ENCODE measurements around the gene RDH5. TPM values are rescaled to one million over a fixed set of nuclear protein-coding genes. Genes with fewer than 3 reads are reported as not detected.

Gene RDH5
- total and polyA plus RNA-seq, 2 of the 13 experiments (the other 11 are each of a cell fraction or from before 2014, with no cell fraction given), result 2.6 to 5.7 TPM

GRCh38 chr12:55681142-55682077, 38.8 kb upstream of the RDH5 start (continued):
- no peak for TF ChIP-seq SETDB1 (CRISPR knock-in tag; IDR thresholded peaks at IDR 0.05; ENCODE audit: borderline replicate concordance)
- TF ChIP-seq TFE3 (CRISPR knock-in tag; IDR thresholded peaks at IDR 0.05), result no peak
- TF ChIP-seq ZNF672 (CRISPR knock-in tag; IDR thresholded peaks at IDR 0.05), result no peak
- TF ChIP-seq ZNF30 (CRISPR knock-in tag; IDR thresholded peaks at IDR 0.05), result no peak
- TF ChIP-seq ZNF737 (CRISPR knock-in tag; IDR thresholded peaks at IDR 0.05; ENCODE audit: borderline replicate concordance), result peak; percentile 83; the same call in 1 of the 2 replicates
- no peak for TF ChIP-seq ZNF776 (CRISPR knock-in tag; IDR thresholded peaks at IDR 0.05)
- TF ChIP-seq NFE2L1 (CRISPR knock-in tag; IDR thresholded peaks at IDR 0.05; ENCODE audit: borderline replicate concordance), result no peak
- TF ChIP-seq ZNF496 (CRISPR knock-in tag; IDR thresholded peaks at IDR 0.05; ENCODE audit: insufficient replicate concordance), result no peak
- TF ChIP-seq ZNF367 (CRISPR knock-in tag; IDR thresholded peaks at IDR 0.05; ENCODE audit: borderline replicate concordance), result no peak
- TF ChIP-seq ETV5 (CRISPR knock-in tag; IDR thresholded peaks at IDR 0.05; ENCODE audit: borderline replicate concordance), result peak; percentile 85
- TF ChIP-seq ZSCAN22 (CRISPR knock-in tag; IDR thresholded peaks at IDR 0.05), result no peak
- TF ChIP-seq ZNF430 (CRISPR knock-in tag; IDR thresholded peaks at IDR 0.05), result 0 out of 2 replicates have a peak, but pooled peaks have one; percentile 64
- peak; percentile 69; the same call in 1 of the 2 replicates for TF ChIP-seq ZSCAN31 (CRISPR knock-in tag; IDR thresholded peaks at IDR 0.05; ENCODE audit: low read depth)
- TF ChIP-seq ZNF512 (CRISPR knock-in tag; IDR thresholded peaks at IDR 0.05), result no peak
- TF ChIP-seq THAP7 (CRISPR knock-in tag; IDR thresholded peaks at IDR 0.05), result no peak
- TF ChIP-seq PATZ1 (CRISPR knock-in tag; IDR thresholded peaks at IDR 0.05), result peak; percentile 97
- TF ChIP-seq TBX2 (CRISPR knock-in tag; IDR thresholded peaks at IDR 0.05; ENCODE audit: borderline replicate concordance), result peak; percentile 51; the same call in 1 of the 2 replicates
- TF ChIP-seq ZNF510 (CRISPR knock-in tag; IDR thresholded peaks at IDR 0.05; ENCODE audit: low read depth), result no peak
- no peak for TF ChIP-seq ZEB1 (IDR thresholded peaks at IDR 0.05; ENCODE audit: insufficient replicate concordance, low read depth)
- no peak for TF ChIP-seq RNF2 (conservative IDR thresholded peaks at IDR 0.05; ENCODE audit: low read depth)
